Measurements from ENCODE around the gene C8A.

DNA sequence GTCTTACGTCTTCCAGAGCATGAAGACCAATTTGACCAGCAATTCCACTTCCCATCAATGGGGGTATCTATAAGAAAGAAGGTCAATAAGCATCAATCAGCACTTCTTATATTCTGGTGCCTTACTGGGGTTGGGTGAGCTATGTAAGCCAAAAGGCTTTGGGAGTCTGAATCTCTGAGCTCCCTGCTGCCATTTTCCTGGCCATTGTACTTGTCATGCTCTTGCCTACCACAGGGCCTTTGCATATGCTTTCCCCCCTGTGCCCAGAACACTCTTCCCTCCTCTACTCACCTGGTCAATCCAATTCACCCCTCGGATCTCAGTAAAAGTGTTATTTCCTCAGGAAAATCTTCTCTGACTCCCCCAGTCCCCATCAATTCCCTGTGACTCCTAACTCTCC lies 74.9 kb downstream of the C8A start:
- no peak for TF ChIP-seq CEBPB (IDR thresholded peaks at IDR 0.05)
- no peak for TF ChIP-seq NFIC (IDR thresholded peaks at IDR 0.05)
- TF ChIP-seq FOXM1 (IDR thresholded peaks at IDR 0.05; ENCODE audit: borderline replicate concordance, low read depth), result no peak
- no peak for TF ChIP-seq TAF1 (IDR thresholded peaks at IDR 0.05; ENCODE audit: low read depth)
- TF ChIP-seq RAD21 (IDR thresholded peaks at IDR 0.05; ENCODE audit: low read depth), result no peak
- no peak for TF ChIP-seq CREB1 (IDR thresholded peaks at IDR 0.05; ENCODE audit: low read depth)
- no peak for TF ChIP-seq EP300 (IDR thresholded peaks at IDR 0.05; ENCODE audit: borderline replicate concordance)
- no peak for TF ChIP-seq REST (IDR thresholded peaks at IDR 0.05; ENCODE audit: low read depth)
- no peak for TF ChIP-seq TEAD4 (IDR thresholded peaks at IDR 0.05)
- TF ChIP-seq, protein P1, sequence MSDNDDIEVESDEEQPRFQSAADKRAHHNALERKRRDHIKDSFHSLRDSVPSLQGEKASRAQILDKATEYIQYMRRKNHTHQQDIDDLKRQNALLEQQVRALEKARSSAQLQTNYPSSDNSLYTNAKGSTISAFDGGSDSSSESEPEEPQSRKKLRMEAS (IDR thresholded peaks at IDR 0.05), result no peak

Data from Ishikawa (cell line).